ENCODE measurements around the gene CCDC92. TPM values are rescaled to one million over a fixed set of nuclear protein-coding genes. Genes with fewer than 3 reads are reported as not detected.

The CCDC92 gene
- total RNA-seq, 1 donor from 2014 or later, result 55.1 TPM

DNA sequence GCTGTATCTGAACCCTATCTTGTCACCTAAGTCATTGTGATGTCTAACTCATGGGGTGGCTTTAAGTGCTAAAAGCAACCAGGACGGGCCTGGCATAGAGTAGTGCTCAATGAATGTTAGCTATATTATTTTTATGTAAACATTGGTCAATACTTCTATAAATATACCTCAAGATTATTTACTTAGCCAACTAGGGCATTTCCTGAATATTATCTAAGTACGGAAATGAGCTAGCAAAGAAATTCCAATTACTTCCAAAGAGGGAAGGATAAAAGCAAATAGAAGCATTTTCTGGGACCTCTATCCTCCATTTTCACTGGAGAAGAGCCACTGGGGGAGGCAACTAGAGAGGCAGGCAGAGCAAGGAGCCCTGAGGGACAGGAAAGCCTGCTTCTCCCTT is 20.6 kb downstream of the CCDC92 start:
- H3K27ac Mint-ChIP-seq, result no peak overlapping the region
- no peak overlapping the region for H3K4me3 Mint-ChIP-seq
- no peaks in the 10 kb centered on the region for H3K9me3 Mint-ChIP-seq
- H3K4me1 Mint-ChIP-seq, result peaks cover 11% of the 10 kb centered on the region
- H3K36me3 Mint-ChIP-seq, result peaks cover 14% of the 10 kb centered on the region
- H3K27me3 Mint-ChIP-seq (ENCODE audit: low read depth), result no peaks in the 10 kb centered on the region
- TF ChIP-seq, protein P1, sequence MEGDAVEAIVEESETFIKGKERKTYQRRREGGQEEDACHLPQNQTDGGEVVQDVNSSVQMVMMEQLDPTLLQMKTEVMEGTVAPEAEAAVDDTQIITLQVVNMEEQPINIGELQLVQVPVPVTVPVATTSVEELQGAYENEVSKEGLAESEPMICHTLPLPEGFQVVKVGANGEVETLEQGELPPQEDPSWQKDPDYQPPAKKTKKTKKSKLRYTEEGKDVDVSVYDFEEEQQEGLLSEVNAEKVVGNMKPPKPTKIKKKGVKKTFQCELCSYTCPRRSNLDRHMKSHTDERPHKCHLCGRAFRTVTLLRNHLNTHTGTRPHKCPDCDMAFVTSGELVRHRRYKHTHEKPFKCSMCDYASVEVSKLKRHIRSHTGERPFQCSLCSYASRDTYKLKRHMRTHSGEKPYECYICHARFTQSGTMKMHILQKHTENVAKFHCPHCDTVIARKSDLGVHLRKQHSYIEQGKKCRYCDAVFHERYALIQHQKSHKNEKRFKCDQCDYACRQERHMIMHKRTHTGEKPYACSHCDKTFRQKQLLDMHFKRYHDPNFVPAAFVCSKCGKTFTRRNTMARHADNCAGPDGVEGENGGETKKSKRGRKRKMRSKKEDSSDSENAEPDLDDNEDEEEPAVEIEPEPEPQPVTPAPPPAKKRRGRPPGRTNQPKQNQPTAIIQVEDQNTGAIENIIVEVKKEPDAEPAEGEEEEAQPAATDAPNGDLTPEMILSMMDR (IDR thresholded peaks at IDR 0.05; ENCODE audit: unreplicated experiment), result no peak
- DNase-seq (ENCODE audit: low spot score in 2 of 2, unreplicated experiment in 2 of 2), result no peak

DNA sequence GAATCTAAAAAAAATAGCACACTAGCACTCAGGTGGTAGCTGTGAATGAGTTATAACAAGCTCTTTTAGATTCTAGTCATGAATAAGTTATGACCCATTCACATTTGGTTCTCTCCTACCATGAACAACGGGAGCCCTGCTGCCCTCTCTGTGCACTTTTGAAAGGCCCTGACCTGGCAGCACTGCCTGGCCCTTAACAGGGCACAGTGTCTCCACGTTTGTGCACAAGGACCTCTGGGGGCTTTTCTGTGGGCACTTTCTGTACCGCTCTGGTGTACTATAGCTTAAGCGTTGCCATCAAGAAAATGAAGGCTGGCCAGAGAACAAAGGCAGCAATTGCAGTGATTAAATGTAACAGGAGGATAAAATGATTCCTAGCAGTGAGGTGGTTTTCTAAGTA is 21.2 kb downstream of the CCDC92 start:
- H3K36me3 Mint-ChIP-seq, result peaks cover 14% of the 10 kb centered on the region
- no peak overlapping the region for H3K27ac Mint-ChIP-seq
- H3K9me3 Mint-ChIP-seq, result no peaks in the 10 kb centered on the region
- DNase-seq (ENCODE audit: low spot score in 2 of 2, unreplicated experiment in 2 of 2), result no peak
- H3K27me3 Mint-ChIP-seq (ENCODE audit: low read depth), result no peaks in the 10 kb centered on the region
- H3K4me1 Mint-ChIP-seq, result peaks cover 5% of the 10 kb centered on the region
- TF ChIP-seq, protein P1 (IDR thresholded peaks at IDR 0.05; ENCODE audit: unreplicated experiment), result no peak
- no peak overlapping the region for H3K4me3 Mint-ChIP-seq

DNA sequence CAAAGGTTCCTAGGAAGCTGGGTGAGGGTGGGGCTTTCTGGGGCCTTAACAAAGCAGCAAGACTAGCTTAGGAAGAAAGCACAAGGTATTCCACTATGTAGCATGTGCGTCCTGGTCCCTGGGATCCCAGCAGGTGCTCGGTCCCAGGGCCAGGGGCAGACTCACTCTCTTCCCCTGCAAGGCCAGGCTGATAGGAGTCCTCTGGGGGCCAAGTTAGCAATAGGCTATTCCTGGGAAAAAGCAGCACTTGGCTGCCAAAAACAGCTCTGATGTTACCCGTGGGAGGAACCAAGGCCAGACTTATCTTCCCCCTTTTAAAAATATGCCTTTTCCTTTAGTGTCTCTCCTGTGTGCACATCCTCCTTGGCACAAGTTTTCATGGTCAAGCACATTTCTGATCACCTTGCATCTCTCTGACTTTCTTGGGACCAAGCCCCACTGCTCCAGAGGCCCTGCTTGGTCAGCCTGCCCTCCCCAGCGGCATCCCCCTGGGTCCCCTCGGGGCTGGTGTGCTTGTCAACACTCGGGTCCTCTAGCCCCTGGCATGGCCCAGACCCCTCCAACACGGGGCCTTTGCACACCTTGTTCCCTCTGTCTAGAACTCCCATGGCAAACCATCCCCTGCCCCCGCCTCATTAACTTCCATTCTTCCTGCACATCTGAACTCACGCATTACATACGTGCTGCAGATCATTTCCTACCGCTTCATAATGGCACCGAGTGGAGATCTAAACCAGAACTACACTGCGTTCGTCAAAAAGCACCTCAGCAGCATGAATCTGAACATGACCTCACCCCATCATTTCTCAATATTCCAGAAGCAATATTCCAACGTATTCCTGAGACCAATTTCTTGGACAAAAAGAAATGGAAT is 21.9 kb downstream of the CCDC92 start:
- DNase-seq (ENCODE audit: low spot score in 2 of 2, unreplicated experiment in 2 of 2), result no peak
- Mint-ChIP-seq H3K27ac (no peak overlapping the region), H3K4me1 (peaks cover 2% of the 10 kb centered on the region), H3K9me3 (no peaks in the 10 kb centered on the region), H3K27me3 (ENCODE audit: low read depth) (no peaks in the 10 kb centered on the region), H3K36me3 (peaks cover 21% of the 10 kb centered on the region), H3K4me3 (no peak overlapping the region)
- TF ChIP-seq, protein P1 (IDR thresholded peaks at IDR 0.05; ENCODE audit: unreplicated experiment), result no peak

DNA sequence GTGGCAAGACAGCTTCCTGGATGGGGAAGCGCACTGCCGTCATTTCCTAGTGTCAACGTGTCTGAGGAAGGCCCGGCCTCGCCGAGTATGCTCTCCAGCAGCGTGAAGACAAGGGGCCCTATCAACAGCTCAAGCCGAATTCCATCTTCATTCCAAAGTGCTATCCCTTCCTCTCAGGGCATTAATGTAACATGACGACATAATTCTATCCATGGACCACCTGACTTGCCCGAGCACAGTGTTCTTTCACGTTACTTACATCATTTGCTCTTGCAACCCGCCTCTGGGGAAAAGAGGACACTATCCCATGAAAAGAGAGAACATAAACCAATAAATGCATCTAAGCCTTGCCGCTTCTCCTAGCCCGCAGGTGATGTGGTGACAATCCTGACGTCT is 22.9 kb downstream of the CCDC92 start:
- no peaks in the 10 kb centered on the region for H3K9me3 Mint-ChIP-seq
- H3K27ac Mint-ChIP-seq, result no peak overlapping the region
- H3K4me3 Mint-ChIP-seq, result no peak overlapping the region
- peaks cover 2% of the 10 kb centered on the region for H3K4me1 Mint-ChIP-seq
- peaks cover 21% of the 10 kb centered on the region for H3K36me3 Mint-ChIP-seq
- H3K27me3 Mint-ChIP-seq (ENCODE audit: low read depth), result no peaks in the 10 kb centered on the region
- DNase-seq (ENCODE audit: low spot score in 2 of 2, unreplicated experiment in 2 of 2), result no peak
- TF ChIP-seq, protein P1 (IDR thresholded peaks at IDR 0.05; ENCODE audit: unreplicated experiment), result no peak

DNA sequence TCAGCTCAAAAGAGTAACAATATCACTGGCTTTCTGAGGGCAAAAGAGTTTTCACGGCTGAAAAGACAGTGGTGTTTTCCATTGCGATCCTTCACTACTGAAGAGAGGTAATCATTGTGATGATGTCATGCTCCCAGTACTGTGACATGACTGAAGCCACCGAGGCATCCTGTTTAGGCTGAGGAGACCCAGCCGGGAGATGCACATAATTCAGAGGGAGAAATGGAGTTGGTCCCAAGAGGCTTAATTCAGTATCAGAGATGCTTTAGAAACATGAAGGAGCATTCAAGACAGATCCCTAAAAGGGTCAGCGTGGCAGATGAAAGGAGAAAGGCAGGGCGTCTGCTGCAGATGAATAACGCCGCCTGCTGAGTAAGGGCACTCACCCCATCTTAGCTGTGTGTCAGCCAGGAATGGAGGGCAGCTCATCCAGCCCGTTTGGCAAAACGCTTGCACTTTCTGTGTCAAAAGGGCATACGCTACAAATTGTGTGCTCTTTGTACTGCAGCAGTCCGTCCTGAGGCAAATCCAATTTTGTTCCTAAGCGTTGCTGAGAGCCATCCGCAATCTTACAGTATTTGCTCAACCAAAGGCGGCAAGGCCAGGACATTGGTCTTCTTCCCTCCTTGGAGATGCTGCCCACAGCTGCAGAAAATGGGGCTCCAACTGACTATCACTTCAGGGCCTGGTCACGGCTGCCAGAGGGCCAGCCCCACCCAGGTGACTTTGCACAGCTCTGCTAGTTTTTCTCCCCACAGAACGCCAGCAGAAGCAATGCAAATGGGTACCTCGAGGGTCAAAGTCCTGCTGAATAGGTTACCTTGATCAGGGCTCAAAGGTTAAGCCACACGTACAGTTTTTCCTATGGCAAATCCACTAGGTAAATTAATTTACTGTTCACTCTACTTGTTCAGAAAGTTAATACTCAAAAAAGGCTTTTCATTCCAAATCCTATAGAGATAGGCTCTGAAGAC is 23.5 kb downstream of the CCDC92 start:
- Mint-ChIP-seq H3K36me3 (peaks cover 21% of the 10 kb centered on the region), H3K9me3 (no peaks in the 10 kb centered on the region), H3K27me3 (ENCODE audit: low read depth) (no peaks in the 10 kb centered on the region), H3K4me3 (no peak overlapping the region), H3K27ac (no peak overlapping the region), H3K4me1 (peaks cover 2% of the 10 kb centered on the region)
- TF ChIP-seq, protein P1 (IDR thresholded peaks at IDR 0.05; ENCODE audit: unreplicated experiment), result no peak
- no peak for DNase-seq (ENCODE audit: low spot score in 2 of 2, unreplicated experiment in 2 of 2)
